AG09309 (cell line): ENCODE results near the gene GNG14.

Experiments
- DNase-seq: peaks from one replicate; pipeline ENCODE4 v3.0.0-alpha.2; 2010; ENCODE audit warnings: low read depth
- H3K4me3 ChIP-seq: 2 replicates; pipeline ENCODE4 v1.5.1; 2011; ENCODE audit warnings: mild to moderate bottlenecking, low read depth, low read length, moderate library complexity; ENCODE audit not compliant: control insufficient read depth
- TF ChIP-seq, protein P1 (sequence below): IDR thresholded peaks from 2 replicates; pipeline ENCODE4 v1.5.1; 2011; ENCODE audit warnings: mild to moderate bottlenecking, low read depth, low read length, inconsistent platforms; ENCODE audit not compliant: insufficient read depth, control insufficient read depth; ENCODE audit errors: missing control alignments

The GNG14 gene

DNA sequence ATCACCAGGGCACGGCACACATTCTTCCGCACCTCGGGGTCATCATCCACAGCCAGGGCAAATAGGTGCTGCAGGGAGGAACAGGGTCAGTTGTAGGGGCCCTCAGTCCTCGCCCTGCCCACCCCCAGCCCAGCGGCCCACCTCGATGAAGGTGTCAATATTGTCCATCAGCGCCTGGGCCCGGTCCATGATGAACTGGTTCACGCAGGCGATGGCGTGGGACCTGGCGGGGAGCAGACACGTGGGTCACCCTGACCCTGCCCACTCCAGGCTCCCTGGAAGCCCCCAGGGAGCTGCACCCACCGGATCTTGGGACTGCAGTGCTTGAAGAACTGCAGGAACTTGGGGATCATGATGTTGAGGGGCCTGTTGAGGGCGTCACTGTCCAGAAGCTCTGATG lies 27.3 kb downstream of the GNG14 start:
- no peak for DNase-seq
- H3K4me3 ChIP-seq, result no peak overlapping the region
- TF ChIP-seq, protein P1, sequence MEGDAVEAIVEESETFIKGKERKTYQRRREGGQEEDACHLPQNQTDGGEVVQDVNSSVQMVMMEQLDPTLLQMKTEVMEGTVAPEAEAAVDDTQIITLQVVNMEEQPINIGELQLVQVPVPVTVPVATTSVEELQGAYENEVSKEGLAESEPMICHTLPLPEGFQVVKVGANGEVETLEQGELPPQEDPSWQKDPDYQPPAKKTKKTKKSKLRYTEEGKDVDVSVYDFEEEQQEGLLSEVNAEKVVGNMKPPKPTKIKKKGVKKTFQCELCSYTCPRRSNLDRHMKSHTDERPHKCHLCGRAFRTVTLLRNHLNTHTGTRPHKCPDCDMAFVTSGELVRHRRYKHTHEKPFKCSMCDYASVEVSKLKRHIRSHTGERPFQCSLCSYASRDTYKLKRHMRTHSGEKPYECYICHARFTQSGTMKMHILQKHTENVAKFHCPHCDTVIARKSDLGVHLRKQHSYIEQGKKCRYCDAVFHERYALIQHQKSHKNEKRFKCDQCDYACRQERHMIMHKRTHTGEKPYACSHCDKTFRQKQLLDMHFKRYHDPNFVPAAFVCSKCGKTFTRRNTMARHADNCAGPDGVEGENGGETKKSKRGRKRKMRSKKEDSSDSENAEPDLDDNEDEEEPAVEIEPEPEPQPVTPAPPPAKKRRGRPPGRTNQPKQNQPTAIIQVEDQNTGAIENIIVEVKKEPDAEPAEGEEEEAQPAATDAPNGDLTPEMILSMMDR, result no peak

DNA sequence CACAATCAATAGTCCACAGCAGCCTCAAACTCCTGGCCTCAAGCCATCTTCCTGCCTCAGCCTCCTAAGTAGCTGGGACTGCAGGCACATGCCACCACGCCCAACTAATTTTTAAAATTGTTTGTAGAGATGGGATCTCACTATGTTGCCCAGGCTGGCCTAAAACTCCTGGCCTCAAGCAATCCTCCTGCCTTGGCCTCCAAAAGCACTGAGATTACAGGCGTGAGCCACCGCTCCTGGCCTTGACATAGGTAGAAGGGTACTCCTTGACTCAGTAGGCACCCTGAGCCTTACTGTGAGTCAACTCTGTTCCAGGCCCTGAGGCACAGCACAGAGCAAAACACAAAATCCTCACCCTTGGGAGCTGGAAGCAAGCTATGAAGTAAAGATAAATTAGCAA lies 28.1 kb downstream of the GNG14 start:
- no peak for DNase-seq
- H3K4me3 ChIP-seq, result no peak overlapping the region
- TF ChIP-seq, protein P1, result no peak

DNA sequence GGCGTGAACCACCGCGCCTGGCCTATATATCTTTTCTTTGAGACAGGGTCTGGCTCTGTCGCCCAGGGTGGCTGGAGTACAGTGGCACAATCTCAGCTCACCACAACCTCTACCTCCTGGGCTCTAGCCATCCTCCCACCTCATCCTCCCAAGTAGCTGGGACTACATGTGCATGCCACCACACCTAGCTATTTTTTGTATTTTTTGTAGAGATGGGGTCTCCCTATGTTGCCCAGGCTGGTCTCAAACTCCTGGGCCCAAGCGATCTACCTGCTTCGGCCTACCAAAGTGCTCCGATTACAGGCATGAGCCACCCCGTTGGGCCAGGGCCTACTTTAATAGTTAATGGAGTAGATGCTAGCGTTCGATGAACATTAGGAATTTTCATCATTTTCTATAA lies 32.5 kb downstream of the GNG14 start:
- TF ChIP-seq, protein P1, result no peak
- peak overlapping the region; percentile 77 for H3K4me3 ChIP-seq
- no peak for DNase-seq

DNA sequence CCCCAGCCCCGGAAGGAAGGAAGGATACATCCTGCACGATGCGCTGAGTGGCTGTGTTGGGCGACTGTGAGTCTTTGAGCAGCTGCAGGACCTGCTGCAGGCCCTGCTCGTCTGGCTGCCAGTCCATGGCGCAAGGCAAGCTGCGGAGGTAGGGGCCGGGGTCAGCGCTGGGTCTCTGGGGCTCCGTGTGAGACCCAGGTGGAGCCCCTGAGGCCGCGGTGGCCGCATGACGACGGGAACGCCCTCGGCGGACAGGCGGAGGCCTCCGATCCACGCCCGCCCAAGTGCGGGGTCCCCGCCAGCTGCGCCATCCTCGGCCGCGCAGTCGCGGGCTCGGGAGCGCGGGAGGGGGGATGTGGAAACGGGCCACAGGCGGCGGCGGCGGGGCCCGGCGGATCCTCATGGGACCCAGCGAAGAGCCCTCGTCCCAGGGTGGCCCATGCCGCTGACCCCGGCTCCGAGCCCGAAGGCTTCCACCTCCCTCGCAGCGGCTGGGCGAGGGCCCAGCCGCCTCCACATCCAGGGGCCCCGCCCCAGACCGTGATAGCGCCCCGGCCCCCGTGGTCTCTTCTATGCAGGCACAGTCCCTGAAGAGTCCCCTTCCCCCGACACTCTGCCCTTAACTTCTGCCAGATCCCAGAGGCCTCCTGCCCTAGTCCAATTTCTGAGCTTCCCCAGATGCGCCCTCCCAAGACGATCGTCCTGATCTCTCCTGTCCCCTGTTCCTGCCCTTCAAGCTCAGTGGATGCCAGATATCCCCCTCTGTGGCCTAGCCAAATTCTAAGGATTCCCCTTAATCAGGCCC lies 33.3 kb downstream of the GNG14 start:
- H3K4me3 ChIP-seq, result peak overlapping the region; percentile 77
- TF ChIP-seq, protein P1, result no peak
- no peak for DNase-seq

DNA sequence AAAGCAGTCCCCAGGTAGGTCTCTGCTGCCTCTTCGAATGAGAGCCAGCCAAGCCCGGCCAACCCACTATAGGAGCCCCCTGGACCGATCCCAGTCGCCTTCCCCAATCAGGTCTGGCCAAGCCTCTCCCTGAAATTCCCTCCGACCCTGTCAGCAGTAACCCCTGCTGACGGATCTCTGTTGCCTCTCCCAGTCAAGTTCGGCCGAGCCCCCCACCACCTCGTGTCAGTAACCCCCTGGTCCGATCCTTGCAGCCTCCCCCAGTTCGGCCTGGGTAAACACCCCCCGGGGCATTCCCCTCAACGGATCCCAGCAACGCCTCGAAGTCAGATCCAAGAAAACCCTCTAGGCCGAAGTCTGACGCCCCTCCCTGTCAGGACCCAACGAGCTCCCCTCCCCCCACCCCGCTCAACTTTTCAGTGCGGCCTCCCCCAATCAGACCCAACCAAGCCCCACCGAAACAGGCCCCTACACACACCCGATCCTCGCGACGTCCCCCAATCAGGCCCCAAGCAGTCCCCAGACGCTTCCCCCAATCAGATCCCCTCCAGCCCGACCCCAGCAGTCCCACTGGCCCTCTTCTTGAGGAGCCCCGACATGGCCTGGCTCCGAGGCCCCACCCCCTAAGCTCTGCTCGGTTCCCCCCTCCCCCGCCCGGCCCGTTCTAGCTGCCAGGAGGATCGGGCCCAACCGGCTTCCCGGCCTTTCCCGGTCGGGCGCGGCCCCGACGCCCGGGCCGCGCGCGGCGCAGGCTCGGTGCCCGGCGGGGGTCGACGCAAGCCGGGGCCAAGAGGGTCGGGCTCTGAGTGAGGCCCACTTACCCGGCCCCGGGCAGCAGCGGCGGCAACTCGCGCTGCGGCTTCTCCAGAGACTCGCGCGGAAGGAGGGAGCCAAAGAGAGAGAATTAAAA lies 34.1 kb downstream of the GNG14 start:
- DNase-seq, result no peak

More for the DNA sequence above, 34.1 kb downstream of the GNG14 start:
- TF ChIP-seq, protein P1, result no peak
- H3K4me3 ChIP-seq, result peak overlapping the region; percentile 77
